ENCODE measurements around the gene OGDH.
A peak's percentile ranks its signal among the peaks of the same experiment; 100 is the strongest.
"Not testable (repeated sequence)": the region's sequence is repeated elsewhere in the genome, so short reads cannot be mapped to it uniquely, and the experiment has no call there.

OGDH gene

GRCh38 chr7:44580945-44581878 lies 25.2 kb upstream of the OGDH start:
- peak; percentile 30 for DNase-seq

DNA sequence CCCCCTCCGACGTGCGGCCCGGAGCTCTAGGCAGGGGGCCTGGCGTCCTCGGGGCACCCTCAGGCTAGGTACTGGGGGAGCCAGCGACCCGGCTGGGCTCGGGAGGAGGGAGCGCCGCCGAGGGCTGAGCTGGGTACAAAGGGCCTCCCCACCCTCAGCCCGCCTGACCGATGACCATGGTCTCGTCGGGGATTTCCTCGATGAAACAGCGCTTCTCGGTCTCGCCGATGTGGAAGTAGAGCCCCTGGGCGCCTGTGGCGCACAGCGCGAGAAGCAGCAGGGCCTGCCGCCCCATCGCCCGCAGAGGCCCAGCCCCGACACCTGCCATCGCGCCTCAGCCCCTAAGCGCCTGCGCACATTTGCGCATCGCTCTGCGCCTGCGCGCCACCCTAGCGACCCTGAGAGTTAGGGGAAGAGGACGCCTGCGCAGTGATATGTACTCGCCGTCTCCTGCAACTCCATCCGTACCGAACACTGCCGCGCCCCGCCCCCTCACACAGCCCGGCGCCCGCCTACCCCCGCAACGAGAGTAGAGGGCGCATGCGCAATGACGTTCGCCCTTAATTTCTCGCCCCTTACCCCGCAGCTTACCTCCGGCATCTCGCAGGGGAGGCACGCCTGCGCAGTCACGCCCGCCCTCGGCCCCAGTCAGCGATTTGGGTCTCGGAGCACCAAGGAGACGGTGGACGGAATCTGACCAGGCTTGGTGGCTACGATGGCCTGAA lies 24.4 kb upstream of the OGDH start, which contains the start of gene TMED4:
Gene TMED4 (minus strand): TSS at position 353 of the 725 bp plus-strand sequence. CDS start 25 bp downstream, at position 328.
- DNase-seq: peak; percentile 100

- no peak for DNase-seq
Measured at GRCh38 chr7:44583146-44583865, 23.1 kb upstream of the OGDH start.

GRCh38 chr7:44587843-44588711 lies 18.4 kb upstream of the OGDH start:
- DNase-seq: peak; percentile 39

DNA sequence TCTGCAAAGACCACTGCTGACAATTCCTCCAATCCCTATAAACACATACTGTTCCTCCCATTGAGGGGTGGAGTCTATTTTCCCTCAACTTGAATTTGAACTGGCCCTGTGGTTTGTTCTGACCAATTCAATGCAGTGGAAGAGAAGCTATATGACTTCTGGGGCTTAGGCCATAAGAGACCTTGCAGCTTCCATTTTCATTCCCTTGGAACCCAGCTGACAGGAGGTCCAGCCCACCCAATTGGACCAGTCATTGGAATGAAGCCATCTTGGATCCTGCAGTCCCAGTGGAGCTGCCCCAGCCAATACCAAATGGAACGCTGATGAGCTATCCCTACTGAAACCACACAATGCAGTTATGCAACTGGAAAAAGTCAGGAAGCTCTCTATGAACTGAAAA lies 15.5 kb upstream of the OGDH start:
- DNase-seq: no peak

GRCh38 chr7:44595934-44596635 lies 10.3 kb upstream of the OGDH start:
- no peak for DNase-seq

- DNase-seq: not testable (repeated sequence)
Measured at GRCh38 chr7:44597181-44597580, 9.2 kb upstream of the OGDH start.

DNA sequence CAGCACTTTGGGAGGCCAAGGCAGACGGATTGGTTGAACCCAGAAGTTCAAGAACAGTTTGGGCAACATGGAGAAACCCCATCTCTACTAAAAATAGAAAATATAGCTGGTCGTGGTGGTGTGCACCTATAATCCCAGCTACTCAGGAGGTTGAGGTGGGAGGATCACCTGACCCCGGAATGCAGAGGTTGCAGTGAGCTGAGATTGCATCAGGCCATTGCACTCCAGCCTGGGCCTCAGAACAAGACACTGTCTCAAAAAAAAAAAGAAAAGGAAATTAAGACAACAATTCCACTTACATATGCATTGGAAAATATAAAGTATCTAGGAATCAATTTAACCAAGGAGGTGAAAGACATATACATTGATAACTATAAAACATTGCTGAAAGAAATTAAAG lies 7.2 kb upstream of the OGDH start:
- DNase-seq: no peak

DNA sequence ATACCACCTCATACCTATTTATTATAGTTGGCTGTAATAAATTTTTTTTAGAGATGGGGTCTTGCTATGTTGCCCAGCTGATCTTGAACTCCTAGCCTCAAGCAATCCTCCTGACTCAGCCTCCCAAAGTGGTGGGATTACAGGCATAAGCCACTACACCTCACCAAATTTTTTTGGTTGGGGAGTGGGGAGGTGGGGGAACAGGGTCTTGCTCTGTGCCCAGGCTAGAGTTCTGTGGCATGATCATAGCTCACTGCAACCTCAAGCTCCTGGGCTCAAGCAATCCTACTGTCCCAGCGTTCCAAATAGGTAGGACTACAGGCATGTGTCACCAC lies 3.9 kb upstream of the OGDH start:
- DNase-seq: no peak

GRCh38 chr7:44603193-44603592 lies 3.2 kb upstream of the OGDH start:
- DNase-seq: no peak

- DNase-seq: no peak
Measured at GRCh38 chr7:44604941-44605340, 1.5 kb upstream of the OGDH start.

- no peak for DNase-seq
Measured at GRCh38 chr7:44607141-44608068, 978 bp downstream of the OGDH start.

DNA sequence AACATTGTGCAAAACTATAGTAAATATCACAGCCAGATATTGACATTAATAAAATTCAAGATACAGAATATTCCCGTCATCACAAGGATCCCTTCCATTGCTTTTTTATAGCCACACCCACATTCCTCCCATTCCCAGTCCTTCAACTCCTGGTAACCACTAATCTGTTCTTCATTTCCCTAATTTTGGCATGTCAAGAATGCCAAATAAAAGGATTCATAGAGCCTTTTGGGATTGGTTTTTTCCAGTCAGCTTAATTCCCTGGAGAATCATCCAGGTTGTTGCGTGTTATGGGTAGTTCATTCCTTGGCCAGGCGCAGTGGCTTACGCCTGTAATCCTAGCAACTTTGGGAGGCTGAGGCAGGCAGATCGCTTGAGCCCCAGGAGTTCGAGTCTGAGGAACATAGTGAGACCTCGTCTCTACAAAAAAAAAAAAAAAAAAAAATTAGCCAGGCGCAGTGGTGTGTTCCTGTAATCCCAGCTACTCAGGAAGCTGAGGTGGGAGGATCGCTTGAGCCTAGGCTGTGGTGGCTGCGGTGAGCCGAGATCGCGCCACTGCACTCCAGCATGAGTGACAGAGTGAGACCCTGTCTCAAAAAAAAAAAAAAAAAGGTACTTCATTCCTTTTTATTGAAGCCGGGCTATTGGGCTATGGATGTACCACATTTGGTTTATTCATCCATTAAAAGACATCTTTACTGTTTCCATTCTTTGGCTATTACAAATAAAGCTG lies 2.7 kb downstream of the OGDH start:
- no peak for DNase-seq

DNA sequence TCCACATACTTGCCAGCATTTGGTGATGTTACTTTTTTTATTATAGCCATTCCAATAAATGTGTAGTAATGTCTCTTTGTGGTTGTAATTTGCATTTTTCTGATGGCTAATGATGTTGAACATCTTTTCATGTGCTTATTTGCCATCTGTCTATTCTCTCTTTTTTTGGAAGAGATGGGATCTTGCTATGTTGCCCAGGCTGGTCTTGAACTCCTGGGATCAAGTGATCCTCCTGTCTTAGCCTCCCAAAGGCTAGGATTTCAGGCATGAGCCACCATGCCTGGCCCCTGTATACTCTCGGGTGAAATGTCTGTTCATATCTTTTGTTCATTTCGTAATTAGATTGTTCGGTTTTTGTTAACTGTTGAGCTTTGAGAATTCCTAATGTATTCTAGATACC lies 3.4 kb downstream of the OGDH start:
- DNase-seq: no peak

DNA sequence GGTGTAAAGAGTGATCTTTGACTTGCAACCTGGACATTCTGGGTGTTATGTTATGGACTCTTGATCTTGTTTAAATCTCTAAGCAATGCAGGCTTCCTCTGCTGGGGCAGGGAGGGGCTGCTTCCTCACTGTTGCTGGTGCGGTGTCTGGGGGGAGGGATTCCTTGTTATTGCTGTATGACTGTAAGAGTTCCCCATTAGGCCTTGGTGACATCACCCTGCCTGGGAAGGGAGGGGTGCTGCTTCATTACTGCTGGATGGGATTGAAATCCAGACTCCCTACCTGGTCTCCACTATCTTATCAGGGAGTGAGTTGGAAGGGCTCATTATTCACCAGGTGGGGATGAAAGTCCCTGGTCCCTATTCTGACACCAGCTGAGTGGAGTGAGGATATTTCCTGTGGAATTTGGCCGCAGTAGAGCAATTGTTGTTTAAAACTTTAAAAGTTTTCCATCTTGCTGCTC lies 8.8 kb downstream of the OGDH start:
- DNase-seq: no peak

- DNase-seq: no peak
Measured at GRCh38 chr7:44615793-44616192, 9.4 kb downstream of the OGDH start.

DNA sequence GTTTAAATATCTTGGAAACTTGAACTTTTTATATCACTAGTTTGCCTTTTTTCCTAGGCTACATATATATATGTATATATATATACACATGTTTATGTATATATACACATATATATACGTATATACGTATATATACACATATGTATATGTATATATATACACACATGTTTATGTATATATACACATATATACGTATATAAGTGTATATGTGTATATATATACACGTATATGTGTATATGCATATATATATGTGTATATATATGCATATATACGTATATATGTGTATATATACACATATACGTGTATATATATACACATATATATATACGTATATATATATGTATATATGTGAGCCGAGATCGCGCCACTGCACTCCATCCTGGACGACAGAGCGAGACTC lies 10.1 kb downstream of the OGDH start:
- DNase-seq: no peak

DNA sequence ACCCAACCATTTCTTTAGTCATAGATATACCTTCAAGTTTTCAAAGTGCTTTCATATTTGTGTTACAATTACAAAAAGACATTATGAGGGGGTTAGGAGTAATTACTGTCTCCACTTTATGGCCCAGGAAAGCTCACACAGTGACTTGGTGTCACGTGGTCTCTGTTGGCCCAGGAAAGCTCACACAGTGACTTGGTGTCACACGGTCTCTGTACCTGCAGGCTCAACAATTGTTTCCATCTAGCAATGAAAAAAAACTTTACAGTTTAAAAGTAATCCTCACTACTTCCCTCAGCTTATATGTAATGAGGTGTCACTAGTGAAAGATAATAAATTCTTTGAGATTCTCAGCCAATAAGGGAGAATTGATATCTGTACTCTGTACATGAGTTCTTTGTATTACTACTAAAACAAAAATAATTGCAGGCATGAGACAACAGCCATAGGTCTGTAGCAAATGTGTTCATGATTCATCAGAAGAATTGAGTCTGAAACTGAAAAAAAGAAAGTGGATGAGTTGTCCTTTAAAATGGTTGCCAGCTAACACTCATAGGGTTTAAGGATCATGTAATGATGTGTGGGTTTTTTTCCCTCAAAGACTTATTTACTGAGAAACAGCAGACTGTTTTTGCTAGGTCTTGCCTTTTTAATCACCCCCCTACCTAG lies 10.9 kb downstream of the OGDH start:
- DNase-seq: peak; percentile 56

GRCh38 chr7:44618045-44618444 lies 11.6 kb downstream of the OGDH start:
- no peak for DNase-seq
